HG02938 (cell line): ENCODE measurements around the gene SYT7.

ENCODE experiments used
- ATAC-seq: cut with Tn5 transposase; IDR thresholded peaks from one replicate; pipeline ENCODE4 v1.9.1; 2021; ENCODE audit warnings: mild to moderate bottlenecking, moderate library complexity; ENCODE audit not compliant: unreplicated experiment

SYT7 gene

DNA sequence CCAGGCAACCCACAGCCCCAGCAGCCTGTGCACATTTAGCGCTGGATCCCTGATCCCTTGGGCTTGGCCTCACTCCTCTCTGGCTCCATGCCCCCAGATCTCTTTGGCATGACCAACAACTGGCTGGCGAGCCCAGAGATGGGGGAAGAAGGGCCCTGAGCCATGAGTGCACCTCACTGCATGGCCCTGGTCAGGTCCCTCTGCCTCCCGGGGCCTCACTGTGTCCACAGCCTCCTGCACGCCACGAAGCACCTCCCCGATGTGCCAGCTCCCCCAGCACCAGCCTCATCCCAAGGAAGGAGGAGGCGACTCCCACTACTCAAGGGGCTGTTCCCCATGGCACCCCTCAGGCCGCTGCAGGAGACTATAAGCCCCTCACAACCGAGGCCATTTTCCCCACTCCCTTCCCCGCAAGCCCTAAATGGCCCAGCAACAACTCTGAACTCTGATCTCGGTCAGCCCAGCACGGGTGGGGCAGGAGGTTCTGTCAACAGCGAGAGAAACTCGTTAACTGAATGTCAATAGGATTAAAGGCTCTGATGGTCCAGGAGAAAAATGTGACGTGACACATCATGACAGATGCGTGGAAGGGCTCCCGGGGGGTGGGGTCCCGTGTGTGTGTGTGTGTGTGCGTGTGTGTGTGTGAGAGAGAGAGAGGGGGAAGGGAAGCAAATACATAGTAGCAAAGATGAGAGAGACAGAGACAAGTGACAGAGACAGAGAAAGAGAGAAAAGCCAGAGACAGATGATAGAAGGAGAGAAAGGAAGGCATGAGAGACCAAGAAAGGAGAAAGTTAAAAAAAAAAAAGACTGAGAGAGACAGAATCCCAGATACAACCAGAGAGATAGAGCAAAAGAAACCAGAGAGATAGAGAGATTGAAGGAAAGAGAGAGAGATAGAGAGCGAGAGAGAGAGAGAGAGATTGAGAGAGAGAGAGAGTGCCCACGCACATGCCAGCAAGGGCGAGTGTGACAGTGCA, 28.4 kb upstream of the SYT7 start:
- no peak for ATAC-seq

GRCh38 chr11:61607920-61608599, 27.2 kb upstream of the SYT7 start:
- ATAC-seq: no peak

GRCh38 chr11:61607426-61607825, 26.6 kb upstream of the SYT7 start:
- no peak for ATAC-seq

DNA sequence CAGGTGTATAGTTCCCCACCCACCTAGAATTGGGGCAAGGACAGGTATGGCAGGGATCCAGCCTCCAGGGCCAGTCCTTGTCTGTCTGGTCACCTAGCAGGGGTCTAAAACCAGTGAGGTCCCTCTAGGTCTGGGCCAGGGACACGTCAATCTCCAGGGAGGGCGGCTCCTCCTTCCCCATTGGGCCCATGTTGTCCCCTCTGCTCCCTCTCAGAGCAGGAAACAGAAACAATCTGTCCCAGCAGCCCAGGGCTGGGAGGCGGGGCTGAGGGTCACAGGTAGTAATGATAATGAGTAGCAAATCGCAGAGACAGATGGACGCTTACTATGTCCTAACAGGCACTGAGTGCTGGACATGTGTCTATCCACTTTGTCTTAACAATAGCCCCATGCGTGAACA, 22.8 kb upstream of the SYT7 start:
- no peak for ATAC-seq

GRCh38 chr11:61602775-61603569, 22.1 kb upstream of the SYT7 start:
- no peak for ATAC-seq

GRCh38 chr11:61601512-61601911, 20.6 kb upstream of the SYT7 start:
- no peak for ATAC-seq

DNA sequence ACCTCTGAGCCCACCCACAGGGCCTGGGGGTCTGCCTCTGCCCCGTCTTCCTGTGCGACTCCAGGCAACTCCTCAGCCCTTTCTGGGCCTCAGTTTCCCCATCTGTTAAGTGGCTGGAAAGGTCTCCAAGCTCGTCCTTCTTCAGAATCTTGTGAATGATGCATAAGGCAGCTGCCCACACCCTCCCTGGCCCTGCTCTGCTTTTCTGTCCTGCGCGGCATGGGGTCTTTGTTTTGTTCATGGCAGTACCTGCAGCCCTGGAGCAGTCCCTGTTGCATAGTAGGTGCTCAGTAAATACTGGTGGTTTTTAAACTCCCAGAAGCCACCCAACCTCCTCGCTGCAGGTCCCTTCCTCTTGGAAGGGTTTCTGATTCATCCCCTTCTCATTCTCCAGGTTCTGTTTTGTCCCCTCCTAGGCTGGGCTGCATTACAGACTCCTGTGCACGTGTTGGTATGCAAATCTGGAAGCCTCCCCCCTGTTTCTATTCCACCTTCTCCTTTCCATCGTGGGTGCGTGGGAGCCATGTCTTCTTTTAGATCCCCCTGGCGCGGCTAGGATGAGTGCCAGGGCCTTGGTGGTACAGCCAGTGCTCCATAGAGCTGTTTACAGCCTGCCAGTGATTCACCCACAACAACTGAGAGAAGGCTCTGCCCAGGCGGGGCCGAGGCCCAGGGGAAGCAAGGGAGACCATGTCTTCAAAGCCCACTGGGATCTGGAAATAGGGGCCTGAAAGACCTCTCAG, 19.3 kb upstream of the SYT7 start:
- no peak for ATAC-seq

- no peak for ATAC-seq
Measured at GRCh38 chr11:61598886-61599868, 18.3 kb upstream of the SYT7 start.

DNA sequence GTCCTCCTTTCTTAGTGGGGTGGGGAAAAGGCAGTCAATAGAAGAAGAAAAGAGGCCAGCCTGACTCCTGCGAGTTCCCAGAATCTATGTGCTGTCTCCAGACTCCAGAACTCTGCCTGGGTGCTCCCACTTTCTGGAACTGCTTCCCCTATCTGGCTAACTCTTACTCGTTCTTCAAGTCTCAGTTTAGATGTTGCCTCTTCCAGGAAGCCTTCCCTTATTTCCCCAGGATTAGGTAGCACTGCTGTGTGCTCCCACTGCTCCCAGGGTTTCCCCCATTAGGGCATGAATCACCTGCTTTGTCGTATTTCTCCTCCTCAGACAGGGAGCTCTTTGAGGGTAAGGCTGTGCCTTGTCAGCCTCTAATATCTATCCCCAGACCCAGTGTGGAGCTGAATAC, 17.5 kb upstream of the SYT7 start:
- ATAC-seq: no peak

DNA sequence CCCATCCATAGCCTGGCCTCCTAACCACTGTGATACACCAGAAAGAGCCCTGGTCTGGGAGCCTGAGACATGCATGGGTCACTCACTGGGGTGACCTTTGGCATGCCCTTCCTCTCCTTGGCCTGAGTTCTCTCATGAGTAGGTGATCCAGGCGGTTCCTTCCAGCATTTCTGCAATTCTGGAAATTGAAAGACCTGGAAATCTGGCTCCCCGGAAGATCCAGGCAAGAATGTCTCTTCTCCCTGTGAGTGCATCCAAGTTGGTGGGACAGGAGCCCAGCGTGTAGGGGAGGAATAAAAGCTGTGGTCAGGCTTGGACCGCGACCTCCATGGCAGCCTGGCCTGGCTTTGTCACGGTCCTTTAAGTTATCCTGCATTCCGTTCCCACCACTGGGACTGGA, 16.1 kb upstream of the SYT7 start:
- ATAC-seq: no peak

DNA sequence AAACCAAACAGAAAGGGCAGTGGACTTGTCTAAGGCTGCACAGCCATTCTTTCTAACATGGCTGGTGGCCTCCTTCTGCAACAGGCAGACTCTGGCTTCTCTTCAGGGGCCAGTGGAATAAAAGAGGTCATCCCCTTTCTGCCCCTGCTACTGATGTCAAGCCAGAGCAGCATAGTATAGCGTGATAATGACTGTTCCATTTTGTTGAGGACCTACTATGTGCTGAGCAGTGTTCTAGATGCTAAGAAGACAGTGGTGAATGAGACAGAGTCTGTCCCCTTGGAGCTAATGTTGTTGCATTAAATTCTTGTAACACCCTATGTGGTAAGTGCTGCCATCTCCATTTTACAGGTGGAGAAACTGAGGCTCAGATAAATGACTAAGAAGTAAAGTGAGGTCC, 15.7 kb upstream of the SYT7 start:
- ATAC-seq: no peak

GRCh38 chr11:61594907-61595257, 14.0 kb upstream of the SYT7 start:
- no peak for ATAC-seq

GRCh38 chr11:61593151-61593550, 12.3 kb upstream of the SYT7 start:
- no peak for ATAC-seq

GRCh38 chr11:61592176-61592575, 11.3 kb upstream of the SYT7 start:
- ATAC-seq: no peak

- no peak for ATAC-seq
Measured at GRCh38 chr11:61589961-61590360, 9.1 kb upstream of the SYT7 start.

DNA sequence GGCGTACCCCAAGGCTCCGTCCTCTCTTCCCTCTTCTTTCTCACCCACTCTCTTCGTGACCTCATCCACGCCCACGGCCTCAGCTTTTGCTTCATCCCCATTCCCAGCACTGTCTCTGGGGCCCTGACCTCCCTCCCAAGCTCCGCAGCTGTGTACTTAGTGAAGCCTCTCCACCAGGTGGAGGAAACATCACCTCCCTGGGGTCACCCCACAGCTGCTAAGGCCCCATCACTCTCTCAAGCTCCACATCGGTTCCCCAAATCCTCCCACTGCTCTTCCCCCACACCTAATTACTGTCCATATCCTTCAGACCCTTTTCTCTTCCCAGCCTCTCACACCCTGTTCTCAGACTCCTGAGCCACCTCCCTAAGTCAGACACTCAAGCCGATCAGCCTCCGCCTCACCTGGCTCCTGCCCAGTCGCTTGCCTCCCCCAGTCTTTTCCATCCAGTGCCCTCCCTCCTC, 7.9 kb upstream of the SYT7 start:
- ATAC-seq: no peak

DNA sequence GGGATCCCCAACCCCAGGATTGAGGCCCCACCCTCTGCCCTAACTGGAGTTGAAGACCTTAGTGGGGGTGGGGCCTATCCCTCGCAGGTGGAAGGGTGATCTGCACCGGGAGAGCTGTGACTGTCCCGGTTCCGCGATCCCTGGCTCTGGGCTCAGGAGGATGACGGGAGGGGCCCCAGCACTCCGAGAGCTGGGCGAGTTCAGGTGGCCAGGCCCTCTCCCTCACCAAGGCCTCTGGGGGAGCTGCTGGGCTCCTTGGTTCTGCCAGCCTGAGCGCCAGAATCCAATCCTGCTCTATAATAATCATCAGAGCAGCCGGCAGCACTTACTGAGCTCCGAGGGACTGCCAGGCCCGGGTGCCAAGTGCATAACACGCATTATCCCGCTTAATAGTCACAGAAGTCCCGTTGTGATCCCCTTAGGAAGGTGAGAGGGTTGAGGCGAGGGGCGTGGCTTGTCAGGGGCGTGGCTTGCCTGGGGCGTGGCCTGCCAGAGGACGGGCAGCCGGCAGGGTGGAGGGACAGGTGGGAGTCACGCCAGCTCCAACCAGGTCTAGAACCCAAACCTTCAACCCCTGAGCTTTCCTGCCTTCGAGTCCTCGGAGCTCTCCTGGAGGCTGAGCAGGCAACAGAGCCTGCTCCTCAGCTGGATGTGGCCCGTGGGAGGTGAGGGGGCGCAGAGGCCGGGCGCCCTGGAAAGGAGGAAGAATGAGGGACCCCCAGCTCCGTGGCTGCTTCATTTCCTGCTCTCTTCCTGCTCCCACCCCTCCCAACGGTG, 7.3 kb upstream of the SYT7 start:
- no peak for ATAC-seq

GRCh38 chr11:61587541-61587941, 6.7 kb upstream of the SYT7 start:
- no peak for ATAC-seq
